Ishikawa (cell line): ENCODE results near the gene PBX4.

ENCODE experiments used
- EP300 ChIP-seq: IDR thresholded peaks from 2 replicates; pipeline ENCODE4 v1.6.1; 2012; ENCODE audit warnings: borderline replicate concordance
- FOXM1 ChIP-seq: IDR thresholded peaks from 2 replicates; pipeline ENCODE4 v1.6.1; 2012; ENCODE audit warnings: low read depth, borderline replicate concordance
- TAF1 ChIP-seq: IDR thresholded peaks from 2 replicates; pipeline ENCODE4 v1.6.1; 2012; ENCODE audit warnings: low read depth, mild to moderate bottlenecking
- USF1 ChIP-seq: IDR thresholded peaks from 2 replicates; pipeline ENCODE4 v1.6.1; 2012
- YY1 ChIP-seq: IDR thresholded peaks from 2 replicates; pipeline ENCODE4 v1.6.1; 2012; ENCODE audit warnings: low read depth

- TF ChIP-seq TAF1 (no peak), FOXM1 (no peak), YY1 (no peak), USF1 (no peak), EP300 (no peak)
Measured at GRCh38 chr19:19580418-19580817, 38.1 kb downstream of the PBX4 start.
